Stimulated activated CD8-positive, alpha-beta memory T cell treated with anti-CD3 and anti-CD28 coated beads, Interleukin-12 subunit alpha, Interleukin-12 subunit beta, amount 100 ng/mL, for 1 hour (primary cell): ENCODE results near the gene FREM1.
"Not testable (repeated sequence)": the region's sequence is repeated elsewhere in the genome, so short reads cannot be mapped to it uniquely, and the experiment has no call there.

Experiments used
- DNase-seq: peaks from one replicate; pipeline ENCODE4 v3.0.0-alpha.2; 2020; ENCODE audit warnings: low read depth

The FREM1 gene, protein sequence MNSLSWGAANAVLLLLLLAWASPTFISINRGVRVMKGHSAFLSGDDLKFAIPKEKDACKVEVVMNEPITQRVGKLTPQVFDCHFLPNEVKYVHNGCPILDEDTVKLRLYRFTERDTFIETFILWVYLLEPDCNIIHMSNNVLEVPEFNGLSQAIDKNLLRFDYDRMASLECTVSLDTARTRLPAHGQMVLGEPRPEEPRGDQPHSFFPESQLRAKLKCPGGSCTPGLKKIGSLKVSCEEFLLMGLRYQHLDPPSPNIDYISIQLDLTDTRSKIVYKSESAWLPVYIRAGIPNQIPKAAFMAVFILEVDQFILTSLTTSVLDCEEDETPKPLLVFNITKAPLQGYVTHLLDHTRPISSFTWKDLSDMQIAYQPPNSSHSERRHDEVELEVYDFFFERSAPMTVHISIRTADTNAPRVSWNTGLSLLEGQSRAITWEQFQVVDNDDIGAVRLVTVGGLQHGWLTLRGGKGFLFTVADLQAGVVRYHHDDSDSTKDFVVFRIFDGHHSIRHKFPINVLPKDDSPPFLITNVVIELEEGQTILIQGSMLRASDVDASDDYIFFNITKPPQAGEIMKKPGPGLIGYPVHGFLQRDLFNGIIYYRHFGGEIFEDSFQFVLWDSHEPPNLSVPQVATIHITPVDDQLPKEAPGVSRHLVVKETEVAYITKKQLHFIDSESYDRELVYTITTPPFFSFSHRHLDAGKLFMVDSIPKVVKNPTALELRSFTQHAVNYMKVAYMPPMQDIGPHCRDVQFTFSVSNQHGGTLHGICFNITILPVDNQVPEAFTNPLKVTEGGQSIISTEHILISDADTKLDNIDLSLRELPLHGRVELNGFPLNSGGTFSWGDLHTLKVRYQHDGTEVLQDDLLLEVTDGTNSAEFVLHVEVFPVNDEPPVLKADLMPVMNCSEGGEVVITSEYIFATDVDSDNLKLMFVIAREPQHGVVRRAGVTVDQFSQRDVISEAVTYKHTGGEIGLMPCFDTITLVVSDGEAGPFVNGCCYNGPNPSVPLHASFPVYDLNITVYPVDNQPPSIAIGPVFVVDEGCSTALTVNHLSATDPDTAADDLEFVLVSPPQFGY (N-terminal part only)

GRCh38 chr9:14909961-14910805 is at the start of gene FREM1:
TSS of gene FREM1 (minus strand) at chr9:14910428. CDS start at chr9:14868977, 41,451 bp downstream.
- no peak for DNase-seq

DNA sequence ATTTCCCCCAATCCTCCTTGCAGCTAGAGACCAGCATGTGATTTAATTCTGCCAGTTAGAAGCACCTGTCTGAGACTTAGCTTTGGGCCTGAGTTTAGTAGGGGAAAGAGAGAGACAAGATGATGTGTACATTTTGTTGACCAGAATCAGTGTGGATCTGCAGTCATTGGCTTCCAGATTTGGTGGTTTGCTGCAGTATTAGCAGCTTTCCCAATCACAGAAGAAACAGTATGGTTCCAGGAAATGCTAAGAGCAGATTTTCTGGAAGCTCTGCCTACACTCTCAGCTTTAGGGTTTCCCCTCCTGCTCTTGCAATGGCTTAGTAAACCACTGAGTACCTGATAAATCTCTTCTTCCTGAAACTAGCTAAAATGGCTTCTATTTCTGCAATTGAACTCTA is 48.8 kb upstream of the FREM1 start:
- DNase-seq: no peak

DNA sequence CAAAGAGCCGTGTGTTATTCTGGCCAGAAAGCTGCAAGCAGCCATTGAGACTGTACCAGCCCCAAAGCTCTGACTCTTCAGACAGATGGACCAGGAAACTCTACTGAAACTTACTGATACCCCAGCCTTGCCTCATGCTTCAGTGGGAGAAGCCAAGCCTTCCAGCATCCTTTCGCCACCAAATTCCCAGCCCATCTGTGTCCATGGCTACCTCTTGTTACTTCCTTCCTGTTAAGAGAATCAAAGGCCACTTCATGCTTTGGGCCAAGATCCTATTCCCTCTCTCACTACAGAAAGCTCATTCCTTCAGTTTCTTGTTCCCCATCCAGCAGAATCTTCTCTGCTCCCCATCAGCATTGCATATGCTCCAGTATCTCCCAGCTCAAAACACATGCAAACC is 46.9 kb upstream of the FREM1 start:
- no peak for DNase-seq

DNA sequence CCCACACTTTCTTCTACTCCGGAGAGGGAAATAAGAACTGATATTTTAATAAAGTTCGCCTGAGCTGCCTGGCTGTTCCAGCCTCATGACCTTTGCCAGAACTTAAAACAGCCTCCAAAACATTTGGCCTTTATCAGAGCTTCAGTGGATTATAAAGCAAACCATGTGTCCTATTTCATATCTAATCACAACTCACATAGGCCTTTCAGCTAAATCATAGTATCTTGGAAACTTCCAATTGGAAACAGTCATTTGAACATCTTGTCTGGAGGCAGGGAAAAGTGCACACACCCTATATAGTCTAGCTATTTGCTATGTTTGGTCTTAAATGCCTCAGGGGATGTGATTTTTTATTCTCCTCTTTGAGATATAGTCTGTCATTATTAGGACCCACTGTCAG is 46.0 kb upstream of the FREM1 start:
- DNase-seq: no peak

DNA sequence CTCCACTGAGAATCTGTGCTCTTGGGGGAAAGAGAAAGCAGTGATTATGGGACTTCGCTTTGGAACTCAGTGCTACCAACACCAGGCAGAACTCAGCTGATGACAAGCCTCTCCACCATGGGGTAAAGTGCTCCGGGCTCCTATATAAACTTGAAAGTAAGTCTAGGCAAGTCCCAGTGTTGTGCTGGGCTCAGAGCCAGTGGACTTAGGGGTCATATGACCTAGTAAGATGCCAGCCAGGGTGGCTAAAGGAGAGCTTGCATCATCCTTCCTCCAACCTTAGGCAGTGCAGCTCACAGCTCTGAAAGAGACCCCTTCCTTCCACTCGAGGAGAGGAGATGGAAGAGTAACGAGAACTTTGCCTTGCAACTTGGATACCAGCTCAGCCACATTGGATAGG is 35.1 kb upstream of the FREM1 start:
- no peak for DNase-seq

- no peak for DNase-seq
These were observed 31.5 kb upstream of the FREM1 start for GRCh38 chr9:14941501-14942405.

- DNase-seq: no peak
These were observed 29.1 kb upstream of the FREM1 start for GRCh38 chr9:14939378-14939777.

DNA sequence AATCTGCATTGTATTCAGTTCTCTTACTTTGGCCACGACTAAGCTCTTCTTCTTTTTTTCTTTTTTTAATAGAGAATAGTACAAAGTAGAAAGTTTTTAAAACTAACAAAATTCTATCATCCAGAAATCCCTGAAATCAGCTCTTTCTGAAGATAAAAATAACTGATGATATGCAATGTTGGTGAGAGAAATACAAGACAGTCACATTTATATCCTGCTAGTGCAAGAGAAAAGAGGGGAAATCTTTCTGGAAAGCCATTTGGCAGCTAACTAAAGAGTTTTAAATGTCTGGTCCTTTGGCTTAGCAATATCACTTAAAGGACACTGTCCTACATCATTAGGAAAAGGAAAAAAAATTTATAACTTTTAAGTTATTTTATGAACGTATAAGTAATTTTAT is 27.0 kb upstream of the FREM1 start:
- DNase-seq: no peak

DNA sequence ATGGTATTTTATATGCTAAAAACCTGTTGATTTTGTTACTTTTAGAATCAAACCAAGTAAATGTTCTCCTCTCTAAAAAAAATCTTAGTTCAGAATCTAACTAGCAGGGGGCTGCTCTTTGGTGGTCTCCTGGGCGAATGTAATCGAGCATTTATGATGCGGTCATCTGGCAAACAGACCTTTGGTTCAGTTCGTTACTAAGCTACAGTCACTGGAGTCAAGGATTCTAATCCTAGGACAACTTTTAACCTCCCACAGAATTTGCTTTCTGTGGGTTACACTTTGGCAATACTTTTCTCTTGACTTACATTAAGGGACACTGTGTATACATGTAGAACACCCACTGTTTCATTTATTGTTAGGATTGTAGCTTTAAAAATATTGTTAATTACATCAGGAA is 26.3 kb upstream of the FREM1 start:
- no peak for DNase-seq

DNA sequence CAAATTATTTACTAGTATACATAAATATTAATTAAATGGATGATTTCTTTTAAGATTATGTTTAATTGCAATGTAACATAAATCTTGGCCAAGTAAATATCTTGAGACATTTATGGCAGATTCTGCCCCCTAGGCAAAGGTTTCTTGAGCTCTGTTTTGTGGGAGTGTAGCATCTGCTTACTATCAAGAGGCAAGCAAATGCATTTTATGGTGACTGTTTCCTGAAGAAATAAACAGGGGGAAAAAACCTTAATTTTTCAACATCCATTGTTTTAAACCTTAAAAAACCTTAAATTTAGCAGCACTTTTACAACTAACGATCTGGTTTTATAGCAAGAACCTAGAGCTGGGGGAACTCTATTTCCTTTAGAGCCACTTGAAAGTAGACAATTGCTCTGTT is 25.7 kb upstream of the FREM1 start:
- DNase-seq: no peak

- no peak for DNase-seq
These were observed 25.0 kb upstream of the FREM1 start for GRCh38 chr9:14935106-14935751.

- no peak for DNase-seq
These were observed 22.4 kb upstream of the FREM1 start for GRCh38 chr9:14932641-14933040.

GRCh38 chr9:14932231-14932630 is 22.0 kb upstream of the FREM1 start:
- DNase-seq: no peak

- no peak for DNase-seq
These were observed 16.9 kb upstream of the FREM1 start for GRCh38 chr9:14926941-14927624.

- no peak for DNase-seq
These were observed 14.3 kb upstream of the FREM1 start for GRCh38 chr9:14924230-14925219.

DNA sequence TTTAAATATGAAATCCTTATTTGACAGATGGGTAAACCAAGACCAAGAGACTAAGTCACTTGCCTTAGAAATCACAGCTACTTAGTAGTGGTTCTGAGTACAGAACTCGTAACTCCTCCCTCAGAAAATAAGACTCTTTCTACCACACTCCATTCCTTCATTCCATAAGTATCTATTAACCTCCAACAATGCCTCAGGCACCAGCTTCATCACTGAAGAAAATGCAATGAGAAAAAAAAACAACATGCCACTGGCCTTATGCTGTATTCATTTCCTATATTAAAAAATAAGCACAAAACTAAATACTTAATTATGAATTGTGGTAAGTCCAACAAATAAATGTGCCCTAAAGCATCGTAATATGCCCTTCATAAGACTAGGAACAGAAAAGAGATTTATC is 13.5 kb upstream of the FREM1 start:
- DNase-seq: no peak

DNA sequence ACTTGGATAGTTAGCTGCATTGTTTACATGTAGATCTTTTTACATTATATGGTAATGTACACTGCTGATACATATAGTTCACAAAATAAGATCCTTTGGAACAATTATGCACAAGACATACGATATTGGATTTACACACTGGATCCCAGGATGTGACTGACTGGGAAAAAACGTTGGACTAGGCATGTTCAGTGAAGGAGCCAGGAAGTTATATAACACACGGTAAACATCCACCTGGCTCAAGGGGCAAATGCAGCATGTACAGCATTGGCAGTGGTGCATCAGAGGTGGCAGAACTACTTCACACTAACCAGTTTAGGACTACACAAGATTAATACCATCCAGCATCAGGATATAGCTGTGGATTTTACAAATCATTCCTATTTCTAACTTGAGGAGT is 10.6 kb upstream of the FREM1 start:
- DNase-seq: not testable (repeated sequence)

- DNase-seq: no peak
These were observed 3.1 kb upstream of the FREM1 start for GRCh38 chr9:14913366-14913765.
